BLaER1 (cell line): ENCODE measurements around the gene ISG15.
"Not testable (repeated sequence)": the region's sequence is repeated elsewhere in the genome, so short reads cannot be mapped to it uniquely, and the experiment has no call there.

ENCODE experiments used
- H3K27ac ChIP-seq: shearing (Covaris generic); formaldehyde crosslinking; 2 replicates; pipeline ENCODE4 v1.8.1; 2022
- H3K27me3 ChIP-seq: shearing (Covaris generic); formaldehyde crosslinking; 2 replicates; pipeline ENCODE4 v1.8.1; 2022
- H3K36me3 ChIP-seq: shearing (Covaris generic); formaldehyde crosslinking; 2 replicates; pipeline ENCODE4 v1.8.1; 2022
- H3K4me1 ChIP-seq: shearing (Covaris generic); formaldehyde crosslinking; 2 replicates; pipeline ENCODE4 v1.8.1; 2022
- H3K4me2 ChIP-seq: shearing (Covaris generic); formaldehyde crosslinking; 2 replicates; pipeline ENCODE4 v1.8.1; 2022
- H3K4me3 ChIP-seq: shearing (Covaris generic); formaldehyde crosslinking; 2 replicates; pipeline ENCODE4 v1.8.1; 2022
- H3K9ac ChIP-seq: shearing (Covaris generic); formaldehyde crosslinking; 2 replicates; pipeline ENCODE4 v1.8.1; 2022
- H3K9me3 ChIP-seq: shearing (Covaris generic); formaldehyde crosslinking; 2 replicates; pipeline ENCODE4 v1.8.1; 2022
- H4K20me1 ChIP-seq: shearing (Covaris generic); formaldehyde crosslinking; 2 replicates; pipeline ENCODE4 v1.8.1; 2022
- Cebpa-rat ChIP-seq: shearing (Covaris generic); IDR thresholded peaks from 2 replicates; pipeline ENCODE4 v1.8.1; 2022

The ISG15 gene

GRCh38 chr1:1001057-1001783 lies 12.1 kb upstream of the ISG15 start:
- Histone ChIP-seq H3K4me3 (peak overlapping the region; percentile 70), H3K27ac (peak overlapping the region; percentile 55; the same call in 1 of the 2 replicates), H3K27me3 (peaks cover 84% of the 10 kb centered on the region), H3K36me3 (no peaks in the 10 kb centered on the region), H3K4me2 (peak overlapping the region; percentile 88), H3K4me1 (peaks cover 83% of the 10 kb centered on the region), H3K9ac (peak overlapping the region; percentile 65; the same call in 1 of the 2 replicates), H3K9me3 (no peaks in the 10 kb centered on the region), H4K20me1 (peaks cover 65% of the 10 kb centered on the region)
- no peak; the same call in 1 of the 2 replicates for TF ChIP-seq Cebpa-rat

- peaks cover 45% of the 10 kb centered on the region for H4K20me1 ChIP-seq
These were observed 9.5 kb upstream of the ISG15 start for GRCh38 chr1:1003618-1004419.

GRCh38 chr1:1004420-1004779 lies 8.9 kb upstream of the ISG15 start:
- no peaks in the 10 kb centered on the region for H3K36me3 ChIP-seq
- 0 out of 2 replicates have a peak overlapping the region, but pooled peaks have one; percentile 49 for H3K9ac ChIP-seq
- peaks cover 39% of the 10 kb centered on the region for H4K20me1 ChIP-seq
- TF ChIP-seq Cebpa-rat: no peak
- peaks cover 64% of the 10 kb centered on the region for H3K4me1 ChIP-seq
- peak overlapping the region; percentile 68 for H3K27ac ChIP-seq
- peaks cover 52% of the 10 kb centered on the region for H3K27me3 ChIP-seq
- H3K4me3 ChIP-seq: no peak overlapping the region
- H3K4me2 ChIP-seq: peak overlapping the region; percentile 88
- H3K9me3 ChIP-seq: no peaks in the 10 kb centered on the region

More at GRCh38 chr1:1003618-1004419, 9.5 kb upstream of the ISG15 start:
- Histone ChIP-seq H3K4me2 (peak overlapping the region; percentile 88), H3K9ac (0 out of 2 replicates have a peak overlapping the region, but pooled peaks have one; percentile 49), H3K36me3 (no peaks in the 10 kb centered on the region), H3K4me1 (peaks cover 70% of the 10 kb centered on the region), H3K9me3 (no peaks in the 10 kb centered on the region), H3K4me3 (no peak overlapping the region), H3K27ac (no peak overlapping the region), H3K27me3 (peaks cover 58% of the 10 kb centered on the region)
- TF ChIP-seq Cebpa-rat: no peak

- H3K4me3 ChIP-seq: 0 out of 2 replicates have a peak overlapping the region, but pooled peaks have one; percentile 7
- peak overlapping the region; percentile 49; the same call in 1 of the 2 replicates for H3K9ac ChIP-seq
- peaks cover 33% of the 10 kb centered on the region for H4K20me1 ChIP-seq
- H3K36me3 ChIP-seq: no peaks in the 10 kb centered on the region
- peak overlapping the region; percentile 68 for H3K27ac ChIP-seq
- no peak for TF ChIP-seq Cebpa-rat
- peaks cover 58% of the 10 kb centered on the region for H3K4me1 ChIP-seq
- H3K4me2 ChIP-seq: peak overlapping the region; percentile 88
- H3K27me3 ChIP-seq: peaks cover 45% of the 10 kb centered on the region
- peaks cover 4% of the 10 kb centered on the region; the same call in 1 of the 2 replicates for H3K9me3 ChIP-seq
These were observed 8.3 kb upstream of the ISG15 start for GRCh38 chr1:1004780-1005697.

- no peaks in the 10 kb centered on the region for H3K36me3 ChIP-seq
- peaks cover 4% of the 10 kb centered on the region; the same call in 1 of the 2 replicates for H3K9me3 ChIP-seq
- peak overlapping the region; percentile 68; the same call in 1 of the 2 replicates for H3K27ac ChIP-seq
- no peak overlapping the region for H3K4me3 ChIP-seq
- H3K27me3 ChIP-seq: peaks cover 37% of the 10 kb centered on the region
- H3K4me1 ChIP-seq: peaks cover 50% of the 10 kb centered on the region
- peaks cover 26% of the 10 kb centered on the region; the same call in 1 of the 2 replicates for H4K20me1 ChIP-seq
- TF ChIP-seq Cebpa-rat: no peak
- no peak overlapping the region for H3K9ac ChIP-seq
- H3K4me2 ChIP-seq: peak overlapping the region; percentile 88
These were observed 7.5 kb upstream of the ISG15 start for GRCh38 chr1:1005774-1006304.

GRCh38 chr1:1006305-1007159 lies 6.8 kb upstream of the ISG15 start:
- Histone ChIP-seq H3K4me1 (peaks cover 43% of the 10 kb centered on the region), H4K20me1 (peaks cover 21% of the 10 kb centered on the region; the same call in 1 of the 2 replicates), H3K36me3 (no peaks in the 10 kb centered on the region), H3K9ac (no peak overlapping the region), H3K4me3 (no peak overlapping the region), H3K27me3 (peaks cover 30% of the 10 kb centered on the region), H3K27ac (0 out of 2 replicates have a peak overlapping the region, but pooled peaks have one; percentile 68), H3K4me2 (no peak overlapping the region), H3K9me3 (peaks cover 4% of the 10 kb centered on the region; the same call in 1 of the 2 replicates)
- no peak for TF ChIP-seq Cebpa-rat

GRCh38 chr1:1010131-1010530 lies 3.2 kb upstream of the ISG15 start:
- H3K9me3 ChIP-seq, H3K9ac ChIP-seq, H3K27me3 ChIP-seq, H4K20me1 ChIP-seq, H3K27ac ChIP-seq, H3K4me2 ChIP-seq, H3K36me3 ChIP-seq, H3K4me3 ChIP-seq: not testable (repeated sequence)
- H3K4me1 ChIP-seq: peaks cover 39% of the 10 kb centered on the region

- Histone ChIP-seq H3K9me3 (peaks cover 4% of the 10 kb centered on the region; the same call in 1 of the 2 replicates), H3K36me3 (no peaks in the 10 kb centered on the region), H3K4me1 (peaks cover 37% of the 10 kb centered on the region), H3K4me2 (no peak overlapping the region), H3K27ac (no peak overlapping the region), H4K20me1 (no peaks in the 10 kb centered on the region), H3K9ac (no peak overlapping the region), H3K4me3 (no peak overlapping the region), H3K27me3 (no peaks in the 10 kb centered on the region)
- TF ChIP-seq Cebpa-rat: no peak
These were observed 1.8 kb upstream of the ISG15 start for GRCh38 chr1:1011396-1011949.

- H3K4me2 ChIP-seq: peak overlapping the region; percentile 98
- H3K9me3 ChIP-seq, H3K27me3 ChIP-seq, H4K20me1 ChIP-seq, H3K36me3 ChIP-seq: not testable (repeated sequence)
- H3K4me3 ChIP-seq: peak overlapping the region; percentile 75
- H3K9ac ChIP-seq: peak overlapping the region; percentile 80
- H3K27ac ChIP-seq: peak overlapping the region; percentile 83
- H3K4me1 ChIP-seq: peaks cover 42% of the 10 kb centered on the region
These were observed 577 bp upstream of the ISG15 start for GRCh38 chr1:1012736-1013104.
